Type B pancreatic cell (in vitro differentiated cells): ENCODE measurements around the gene FNDC3A. TPM values are rescaled to one million over a fixed set of nuclear protein-coding genes. Genes with fewer than 3 reads are reported as not detected.
A peak's percentile ranks its signal among the peaks of the same experiment; 100 is the strongest.

Source experiments
- DNase-seq: peaks from one replicate; pipeline ENCODE4 v3.0.0; 2021; ENCODE audit warnings: mixed read lengths; ENCODE audit not compliant: unreplicated experiment; ENCODE audit errors: extremely low spot score
- H3K27ac Mint-ChIP-seq: 2 replicates; pipeline ENCODE4 v1.8.0; 2021; ENCODE audit warnings: mild to moderate bottlenecking, mixed read lengths
- H3K27me3 Mint-ChIP-seq: 2 replicates; pipeline ENCODE4 v1.8.0; 2021; ENCODE audit warnings: mixed read lengths
- H3K36me3 Mint-ChIP-seq: 2 replicates; pipeline ENCODE4 v1.8.0; 2021; ENCODE audit warnings: mixed read lengths
- H3K4me1 Mint-ChIP-seq: one replicate; pipeline ENCODE4 v1.8.0; 2021; ENCODE audit warnings: mixed read lengths; ENCODE audit not compliant: unreplicated experiment
- H3K4me3 Mint-ChIP-seq: 2 replicates; pipeline ENCODE4 v1.8.0; 2021; ENCODE audit warnings: mild to moderate bottlenecking, mixed read lengths
- H3K9me3 Mint-ChIP-seq: 2 replicates; pipeline ENCODE4 v1.8.0; 2021; ENCODE audit warnings: mixed read lengths
- long read RNA-seq: library from polyadenylated mRNA; unstranded; transcript quantifications from one replicate; pipeline ENCODE4 v2.0.0, GENCODE V29; 2020
- total RNA-seq: library from RNA; stranded (reverse); gene quantifications from 2 replicates; pipeline ENCODE4 v1.2.1, GENCODE V29; 2021; ENCODE audit warnings: low replicate concordance
- TF ChIP-seq, protein P1 (sequence below): fragments of 200-600 bp; sonication (generic); conservative IDR thresholded peaks from 2 replicates; pipeline ENCODE4 v1.5.0; 2021; ENCODE audit warnings: antibody characterized with exemption, mild to moderate bottlenecking

The FNDC3A gene, protein sequence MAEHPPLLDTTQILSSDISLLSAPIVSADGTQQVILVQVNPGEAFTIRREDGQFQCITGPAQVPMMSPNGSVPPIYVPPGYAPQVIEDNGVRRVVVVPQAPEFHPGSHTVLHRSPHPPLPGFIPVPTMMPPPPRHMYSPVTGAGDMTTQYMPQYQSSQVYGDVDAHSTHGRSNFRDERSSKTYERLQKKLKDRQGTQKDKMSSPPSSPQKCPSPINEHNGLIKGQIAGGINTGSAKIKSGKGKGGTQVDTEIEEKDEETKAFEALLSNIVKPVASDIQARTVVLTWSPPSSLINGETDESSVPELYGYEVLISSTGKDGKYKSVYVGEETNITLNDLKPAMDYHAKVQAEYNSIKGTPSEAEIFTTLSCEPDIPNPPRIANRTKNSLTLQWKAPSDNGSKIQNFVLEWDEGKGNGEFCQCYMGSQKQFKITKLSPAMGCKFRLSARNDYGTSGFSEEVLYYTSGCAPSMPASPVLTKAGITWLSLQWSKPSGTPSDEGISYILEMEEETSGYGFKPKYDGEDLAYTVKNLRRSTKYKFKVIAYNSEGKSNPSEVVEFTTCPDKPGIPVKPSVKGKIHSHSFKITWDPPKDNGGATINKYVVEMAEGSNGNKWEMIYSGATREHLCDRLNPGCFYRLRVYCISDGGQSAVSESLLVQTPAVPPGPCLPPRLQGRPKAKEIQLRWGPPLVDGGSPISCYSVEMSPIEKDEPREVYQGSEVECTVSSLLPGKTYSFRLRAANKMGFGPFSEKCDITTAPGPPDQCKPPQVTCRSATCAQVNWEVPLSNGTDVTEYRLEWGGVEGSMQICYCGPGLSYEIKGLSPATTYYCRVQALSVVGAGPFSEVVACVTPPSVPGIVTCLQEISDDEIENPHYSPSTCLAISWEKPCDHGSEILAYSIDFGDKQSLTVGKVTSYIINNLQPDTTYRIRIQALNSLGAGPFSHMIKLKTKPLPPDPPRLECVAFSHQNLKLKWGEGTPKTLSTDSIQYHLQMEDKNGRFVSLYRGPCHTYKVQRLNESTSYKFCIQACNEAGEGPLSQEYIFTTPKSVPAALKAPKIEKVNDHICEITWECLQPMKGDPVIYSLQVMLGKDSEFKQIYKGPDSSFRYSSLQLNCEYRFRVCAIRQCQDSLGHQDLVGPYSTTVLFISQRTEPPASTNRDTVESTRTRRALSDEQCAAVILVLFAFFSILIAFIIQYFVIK
- 53.4 and 65.7 TPM in 2 replicates for total RNA-seq
- long read RNA-seq, partial matches to known transcripts: 52 of 84 reads
- long read RNA-seq, other reads (novel, unspliced or antisense): 32 of 84 reads

DNA sequence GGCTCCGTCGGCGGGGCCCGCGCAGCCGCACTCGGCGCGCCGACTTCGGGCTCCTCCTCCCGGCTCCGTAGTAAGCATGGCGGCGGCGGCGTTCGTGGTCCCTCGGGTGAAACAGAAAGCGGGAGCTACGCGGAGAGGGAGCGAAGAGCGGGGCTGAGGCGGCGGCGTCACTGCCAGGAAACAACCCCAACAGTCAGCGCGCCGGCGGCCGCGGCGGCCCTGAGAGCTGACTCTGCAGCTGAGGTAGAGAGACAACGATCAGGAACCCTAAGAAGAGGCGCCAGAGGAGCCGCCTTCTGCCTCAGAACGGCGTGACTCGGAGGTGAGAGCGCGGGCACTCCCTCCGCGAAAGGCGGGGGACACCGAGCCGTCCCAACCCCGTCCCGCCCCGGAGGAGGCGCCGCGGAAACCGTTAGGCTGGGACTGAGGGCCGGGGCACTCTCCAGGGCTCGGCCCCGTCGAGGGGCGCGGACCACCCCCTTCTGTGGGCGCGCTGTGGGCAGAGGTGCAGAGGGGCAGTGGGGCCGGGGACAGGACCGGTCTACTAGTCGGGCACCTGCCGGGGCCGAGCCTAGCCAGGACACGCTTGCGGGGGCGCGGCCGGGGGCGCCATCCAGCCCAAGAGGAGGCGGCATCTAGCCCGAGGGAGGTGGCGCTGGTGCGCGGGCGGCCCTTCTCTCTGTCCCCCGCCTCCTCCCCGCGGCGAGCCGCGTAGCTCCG lies at the start of gene FNDC3A:
FNDC3A (plus strand) TSS at position 57 of the 720 bp plus-strand sequence. CDS start 30,279 bp downstream, outside the sequence.
- peaks cover 5% of the 10 kb centered on the region for H3K36me3 Mint-ChIP-seq
- peaks cover 11% of the 10 kb centered on the region for H3K9me3 Mint-ChIP-seq
- H3K4me3 Mint-ChIP-seq: peak within 1 kb of the TSS; percentile 95
- peak within 1 kb of the TSS; percentile 98 for H3K27ac Mint-ChIP-seq
- peaks cover 16% of the 10 kb centered on the region for H3K4me1 Mint-ChIP-seq
- DNase-seq: peak; percentile 84
- peaks cover 7% of the 10 kb centered on the region for H3K27me3 Mint-ChIP-seq
- TF ChIP-seq, protein P1, sequence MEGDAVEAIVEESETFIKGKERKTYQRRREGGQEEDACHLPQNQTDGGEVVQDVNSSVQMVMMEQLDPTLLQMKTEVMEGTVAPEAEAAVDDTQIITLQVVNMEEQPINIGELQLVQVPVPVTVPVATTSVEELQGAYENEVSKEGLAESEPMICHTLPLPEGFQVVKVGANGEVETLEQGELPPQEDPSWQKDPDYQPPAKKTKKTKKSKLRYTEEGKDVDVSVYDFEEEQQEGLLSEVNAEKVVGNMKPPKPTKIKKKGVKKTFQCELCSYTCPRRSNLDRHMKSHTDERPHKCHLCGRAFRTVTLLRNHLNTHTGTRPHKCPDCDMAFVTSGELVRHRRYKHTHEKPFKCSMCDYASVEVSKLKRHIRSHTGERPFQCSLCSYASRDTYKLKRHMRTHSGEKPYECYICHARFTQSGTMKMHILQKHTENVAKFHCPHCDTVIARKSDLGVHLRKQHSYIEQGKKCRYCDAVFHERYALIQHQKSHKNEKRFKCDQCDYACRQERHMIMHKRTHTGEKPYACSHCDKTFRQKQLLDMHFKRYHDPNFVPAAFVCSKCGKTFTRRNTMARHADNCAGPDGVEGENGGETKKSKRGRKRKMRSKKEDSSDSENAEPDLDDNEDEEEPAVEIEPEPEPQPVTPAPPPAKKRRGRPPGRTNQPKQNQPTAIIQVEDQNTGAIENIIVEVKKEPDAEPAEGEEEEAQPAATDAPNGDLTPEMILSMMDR: no peak

DNA sequence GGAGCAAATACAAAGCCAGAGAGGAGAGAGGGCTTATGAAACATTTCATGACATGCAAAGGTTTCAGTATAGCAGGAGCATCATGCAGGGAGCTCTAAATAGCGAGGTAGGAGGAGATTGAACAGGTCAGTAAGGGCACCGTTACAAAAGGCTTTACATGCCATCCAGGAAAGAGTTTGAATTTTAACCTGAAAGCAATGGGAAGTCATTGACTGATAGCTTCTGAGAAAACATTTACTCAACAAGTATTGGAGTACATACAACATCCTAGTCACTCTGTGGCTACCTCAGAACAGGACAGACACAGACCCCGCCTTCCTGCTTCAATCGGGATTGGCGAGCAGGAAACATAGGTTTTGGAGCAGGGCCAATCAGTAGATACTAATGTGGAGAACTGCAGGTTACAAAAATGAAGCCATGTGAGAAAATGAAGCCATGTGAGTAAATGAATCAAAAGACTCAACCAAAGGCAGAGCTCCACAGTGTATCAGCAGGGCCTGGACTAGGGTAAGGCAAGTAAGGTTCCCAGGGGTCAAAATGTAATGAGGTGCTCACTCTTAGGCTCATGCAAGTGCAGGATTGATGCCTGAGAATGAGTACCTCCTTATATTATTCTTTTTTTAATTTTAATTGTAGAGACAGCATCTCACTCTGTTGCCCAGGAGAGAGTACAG lies 46.8 kb upstream of the FNDC3A start:
- TF ChIP-seq, protein P1: no peak
- Mint-ChIP-seq H3K36me3 (no peaks in the 10 kb centered on the region), H3K4me3 (no peak overlapping the region), H3K27ac (no peak overlapping the region), H3K4me1 (no peaks in the 10 kb centered on the region), H3K27me3 (no peaks in the 10 kb centered on the region), H3K9me3 (peaks cover 8% of the 10 kb centered on the region)
- DNase-seq: no peak

DNA sequence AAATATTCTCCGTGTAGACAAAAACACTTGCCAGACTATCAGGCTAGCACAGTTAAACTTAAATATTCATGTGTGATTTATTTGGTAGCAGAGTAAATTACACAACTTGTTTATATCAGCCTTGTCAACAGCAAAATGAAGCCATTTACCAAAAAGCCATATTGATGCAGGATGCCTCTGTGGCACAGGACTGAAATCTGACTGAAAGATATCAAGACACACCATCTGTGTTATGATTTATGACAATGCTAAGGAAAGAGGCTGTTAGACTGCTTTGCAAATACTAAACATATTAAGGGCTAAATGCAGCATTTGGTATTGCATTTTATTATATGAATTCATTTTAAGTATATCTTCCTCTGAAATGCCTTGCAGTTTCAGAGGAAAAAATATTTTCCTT lies 44.8 kb upstream of the FNDC3A start:
- Mint-ChIP-seq H3K27ac (no peak overlapping the region), H3K27me3 (no peaks in the 10 kb centered on the region), H3K4me1 (no peaks in the 10 kb centered on the region), H3K36me3 (no peaks in the 10 kb centered on the region), H3K9me3 (peaks cover 11% of the 10 kb centered on the region), H3K4me3 (no peak overlapping the region)
- no peak for DNase-seq
- TF ChIP-seq, protein P1: no peak

DNA sequence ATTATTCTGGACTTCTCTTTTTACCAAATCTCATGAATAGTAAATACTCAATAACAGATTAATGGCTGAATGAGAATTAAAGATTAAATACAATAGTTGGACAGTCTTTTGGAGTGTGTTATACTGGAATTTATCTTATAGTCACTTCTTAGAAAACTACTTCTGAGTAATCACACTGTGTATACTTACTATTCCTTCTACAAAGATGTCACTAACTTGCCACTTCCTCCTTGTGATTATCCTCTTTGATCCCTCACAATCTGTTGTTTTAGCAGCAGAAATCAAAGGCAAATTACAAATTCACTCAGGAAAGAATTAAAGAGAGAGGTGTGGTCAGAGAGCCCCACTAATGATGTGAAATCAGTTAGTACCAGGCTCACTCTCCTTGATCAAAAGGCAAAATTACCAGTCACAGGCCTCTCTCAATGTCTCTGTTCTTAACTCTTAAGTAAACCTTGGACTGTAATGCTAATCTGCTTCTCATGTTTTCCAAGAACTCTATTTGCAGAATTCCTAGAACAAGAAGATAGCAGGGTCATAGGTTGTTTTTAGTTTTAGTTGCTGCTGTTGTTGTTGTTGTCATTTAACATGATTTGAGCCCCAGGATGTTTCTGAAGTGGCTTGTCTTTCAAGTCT lies 37.3 kb upstream of the FNDC3A start:
- H3K4me3 Mint-ChIP-seq: no peak overlapping the region
- no peaks in the 10 kb centered on the region for H3K36me3 Mint-ChIP-seq
- no peak for DNase-seq
- no peaks in the 10 kb centered on the region for H3K27me3 Mint-ChIP-seq
- H3K4me1 Mint-ChIP-seq: peaks cover 6% of the 10 kb centered on the region
- TF ChIP-seq, protein P1: no peak
- peaks cover 7% of the 10 kb centered on the region for H3K9me3 Mint-ChIP-seq
- H3K27ac Mint-ChIP-seq: no peak overlapping the region
